Measurements from ENCODE around the gene PTCRA.

Gene PTCRA

GRCh38 chr6:42909835-42910234 is 6.0 kb upstream of the PTCRA start:
- DNase-seq (ENCODE audit: low read depth): no peak
- TF ChIP-seq, protein P1, sequence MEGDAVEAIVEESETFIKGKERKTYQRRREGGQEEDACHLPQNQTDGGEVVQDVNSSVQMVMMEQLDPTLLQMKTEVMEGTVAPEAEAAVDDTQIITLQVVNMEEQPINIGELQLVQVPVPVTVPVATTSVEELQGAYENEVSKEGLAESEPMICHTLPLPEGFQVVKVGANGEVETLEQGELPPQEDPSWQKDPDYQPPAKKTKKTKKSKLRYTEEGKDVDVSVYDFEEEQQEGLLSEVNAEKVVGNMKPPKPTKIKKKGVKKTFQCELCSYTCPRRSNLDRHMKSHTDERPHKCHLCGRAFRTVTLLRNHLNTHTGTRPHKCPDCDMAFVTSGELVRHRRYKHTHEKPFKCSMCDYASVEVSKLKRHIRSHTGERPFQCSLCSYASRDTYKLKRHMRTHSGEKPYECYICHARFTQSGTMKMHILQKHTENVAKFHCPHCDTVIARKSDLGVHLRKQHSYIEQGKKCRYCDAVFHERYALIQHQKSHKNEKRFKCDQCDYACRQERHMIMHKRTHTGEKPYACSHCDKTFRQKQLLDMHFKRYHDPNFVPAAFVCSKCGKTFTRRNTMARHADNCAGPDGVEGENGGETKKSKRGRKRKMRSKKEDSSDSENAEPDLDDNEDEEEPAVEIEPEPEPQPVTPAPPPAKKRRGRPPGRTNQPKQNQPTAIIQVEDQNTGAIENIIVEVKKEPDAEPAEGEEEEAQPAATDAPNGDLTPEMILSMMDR (IDR thresholded peaks at IDR 0.05; ENCODE audit: control insufficient read depth, extremely low read depth, insufficient read depth): no peak
- no peak overlapping the region for H3K4me3 ChIP-seq (ENCODE audit: low read depth, low read length)

- no peak overlapping the region for H3K4me3 ChIP-seq (ENCODE audit: low read depth, low read length)
- no peak for DNase-seq (ENCODE audit: low read depth)
- TF ChIP-seq, protein P1 (IDR thresholded peaks at IDR 0.05; ENCODE audit: control insufficient read depth, extremely low read depth, insufficient read depth): no peak
These were observed 4.5 kb upstream of the PTCRA start for GRCh38 chr6:42911171-42912021.

GRCh38 chr6:42914546-42914945 is 1.3 kb upstream of the PTCRA start:
- TF ChIP-seq, protein P1 (IDR thresholded peaks at IDR 0.05; ENCODE audit: control insufficient read depth, extremely low read depth, insufficient read depth): no peak
- no peak for DNase-seq (ENCODE audit: low read depth)
- H3K4me3 ChIP-seq (ENCODE audit: low read depth, low read length): no peak overlapping the region

- no peak for DNase-seq (ENCODE audit: low read depth)
- TF ChIP-seq, protein P1 (IDR thresholded peaks at IDR 0.05; ENCODE audit: control insufficient read depth, extremely low read depth, insufficient read depth): no peak
- H3K4me3 ChIP-seq (ENCODE audit: low read depth, low read length): no peak overlapping the region
These were observed 435 bp downstream of the PTCRA start for GRCh38 chr6:42916288-42916687.

DNA sequence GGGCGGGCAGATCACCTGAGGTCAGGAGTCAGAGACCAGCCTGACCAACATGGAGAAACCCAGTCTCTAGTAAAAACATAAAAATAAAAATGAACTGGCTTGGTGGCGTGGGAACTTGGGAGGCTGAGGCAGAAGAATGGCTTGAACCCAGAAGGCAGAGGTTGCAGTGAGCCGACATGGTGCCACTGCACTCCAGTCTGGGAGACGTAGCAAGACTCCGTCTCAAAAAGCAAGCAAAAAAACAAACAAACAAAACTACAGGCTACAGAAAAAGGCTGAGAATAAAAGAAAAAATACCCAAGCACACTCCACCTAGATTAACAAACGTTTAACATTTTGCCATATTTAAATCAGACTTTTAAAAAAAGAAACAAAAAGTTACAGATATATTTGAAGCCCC is 5.9 kb downstream of the PTCRA start:
- DNase-seq (ENCODE audit: low read depth): no peak
- TF ChIP-seq, protein P1 (IDR thresholded peaks at IDR 0.05; ENCODE audit: control insufficient read depth, extremely low read depth, insufficient read depth): no peak
- no peak overlapping the region for H3K4me3 ChIP-seq (ENCODE audit: low read depth, low read length)

DNA sequence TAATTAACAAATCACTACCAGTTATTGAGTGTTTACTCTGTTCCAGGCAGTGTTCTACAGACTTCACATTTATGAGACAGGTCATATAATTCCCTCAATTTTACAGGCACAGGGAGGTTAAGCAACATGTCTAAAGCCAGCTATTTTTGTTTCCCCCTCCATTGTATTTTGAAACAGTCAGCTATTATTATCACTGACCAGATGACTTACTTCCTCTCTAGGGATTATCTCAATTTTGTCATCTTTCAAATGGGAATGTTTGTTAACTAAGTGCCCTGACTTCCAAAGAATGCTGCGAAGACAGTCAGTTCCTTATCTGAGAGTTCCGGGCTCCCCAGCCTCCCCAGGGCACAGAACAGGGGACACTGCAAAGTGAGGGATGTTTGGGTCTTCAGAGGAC is 7.8 kb downstream of the PTCRA start:
- peak; percentile 64 for DNase-seq (ENCODE audit: low read depth)

More for the DNA sequence above, 7.8 kb downstream of the PTCRA start:
- TF ChIP-seq, protein P1 (IDR thresholded peaks at IDR 0.05; ENCODE audit: control insufficient read depth, extremely low read depth, insufficient read depth): no peak
- H3K4me3 ChIP-seq (ENCODE audit: low read depth, low read length): no peak overlapping the region

All from LNCaP clone FGC (cell line).